HG02840 (cell line): Measurements from ENCODE around the gene PDZD4.

Source experiments
- ATAC-seq: cut with Tn5 transposase; IDR thresholded peaks from one replicate; pipeline ENCODE4 v1.9.1; 2021; ENCODE audit warnings: mild to moderate bottlenecking, moderate library complexity, moderate number of reproducible peaks; ENCODE audit not compliant: unreplicated experiment, low FRiP score

Gene PDZD4

DNA sequence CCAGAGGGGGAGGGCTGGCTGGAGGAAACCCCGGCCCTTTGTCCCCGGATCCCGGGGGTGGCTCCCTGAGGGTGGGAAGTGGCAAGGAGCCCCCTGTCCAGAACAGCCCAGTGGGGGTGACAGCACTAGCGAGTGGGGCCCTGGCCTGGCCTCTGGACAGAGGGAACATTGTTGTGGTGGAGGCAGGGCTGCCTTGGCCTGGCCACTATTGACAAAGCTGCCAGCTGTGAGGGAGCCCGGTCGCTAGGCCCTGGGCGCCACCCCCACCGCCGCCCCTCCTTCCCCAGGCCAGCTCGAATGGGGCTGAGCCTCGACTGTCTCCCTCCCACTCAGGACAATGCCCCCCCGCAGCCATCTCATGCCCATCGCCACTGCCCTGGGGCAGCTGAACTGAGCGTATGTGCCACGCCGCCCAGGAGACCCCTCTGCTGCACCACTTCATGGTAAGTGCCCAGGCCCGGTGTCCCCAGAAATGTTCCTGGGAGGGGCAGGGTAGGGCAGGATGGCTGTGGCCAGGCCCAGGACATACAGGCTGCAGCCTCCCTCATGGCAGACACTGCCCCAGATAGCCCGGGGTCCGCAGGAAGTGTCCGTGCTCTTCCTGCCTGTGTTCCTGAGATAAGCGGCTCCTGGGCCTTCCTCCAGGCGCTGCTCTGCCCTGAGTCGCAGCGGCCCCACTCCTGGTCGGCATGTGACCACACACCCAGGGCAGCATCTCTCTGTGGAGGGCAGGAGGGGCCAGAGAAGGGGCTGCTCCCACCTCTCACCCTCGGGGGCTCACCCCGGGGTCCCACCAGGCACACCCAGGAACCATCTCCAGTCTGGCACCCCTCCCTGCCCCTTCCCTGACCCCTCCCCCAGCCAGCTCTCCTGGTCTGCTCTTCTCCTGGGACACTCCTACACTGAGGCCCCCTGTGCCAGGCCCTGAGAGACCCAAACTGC is 64.9 kb downstream of the PDZD4 start:
- no peak for ATAC-seq

DNA sequence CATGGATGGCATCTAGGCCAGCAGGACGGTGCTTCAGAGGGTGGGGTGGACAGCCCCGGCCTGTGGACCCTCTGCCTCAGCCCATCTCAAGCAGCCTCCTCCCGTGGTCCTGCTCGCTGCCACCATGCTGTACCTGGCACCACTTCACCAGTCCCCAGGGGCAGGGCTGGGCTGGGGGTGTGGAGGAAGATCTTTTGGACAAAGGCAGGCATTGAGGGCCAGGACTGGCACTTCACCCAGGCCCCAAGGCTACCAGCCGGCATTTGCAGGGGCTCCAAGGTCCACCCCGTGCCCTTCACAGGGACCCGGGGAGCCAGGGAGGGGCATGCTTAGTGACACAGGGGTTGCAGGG is 65.6 kb downstream of the PDZD4 start:
- no peak for ATAC-seq

DNA sequence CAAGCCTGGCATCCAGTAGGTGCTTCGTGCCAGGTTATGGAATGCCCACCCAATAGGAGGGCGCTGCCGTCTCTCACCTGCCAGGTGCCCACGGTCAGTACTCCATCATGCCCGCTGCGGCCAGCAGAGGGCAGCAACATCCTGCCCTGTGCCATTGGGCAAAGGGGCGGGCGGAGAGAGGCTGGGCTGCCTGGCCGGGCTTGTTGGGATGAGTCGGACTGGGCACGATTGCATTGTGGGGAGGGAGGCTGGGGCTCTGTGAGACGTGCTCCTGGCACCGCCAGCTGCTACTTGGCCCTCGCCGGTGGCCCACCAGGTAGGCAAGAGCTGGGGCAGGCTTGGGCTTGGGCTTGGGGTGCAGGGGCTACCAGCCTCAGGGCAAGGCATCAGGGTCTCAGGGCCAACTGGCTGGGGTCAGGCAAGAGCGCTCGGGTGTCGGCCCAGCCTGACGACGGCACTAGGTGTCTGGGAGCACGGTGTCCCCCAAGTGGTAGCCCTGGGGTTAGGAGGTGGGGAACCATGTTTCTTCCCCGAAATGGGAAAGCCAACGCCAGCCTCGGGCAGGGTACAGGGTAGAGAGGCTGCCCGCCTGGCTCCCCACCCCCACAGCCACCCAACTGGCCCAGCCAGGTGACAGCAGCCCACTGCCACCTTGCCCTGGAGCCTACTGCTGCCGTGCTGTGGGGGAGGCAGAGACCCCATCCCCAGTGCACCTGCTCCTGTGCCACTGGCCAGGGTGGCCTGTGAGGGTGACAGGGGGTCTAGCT is 66.2 kb downstream of the PDZD4 start, which contains the start of gene PLXNB3:
Gene PLXNB3 (plus strand): TSS at position 261 of the 767 bp plus-strand sequence. CDS start 1,287 bp downstream, outside the sequence.
- ATAC-seq: no peak

DNA sequence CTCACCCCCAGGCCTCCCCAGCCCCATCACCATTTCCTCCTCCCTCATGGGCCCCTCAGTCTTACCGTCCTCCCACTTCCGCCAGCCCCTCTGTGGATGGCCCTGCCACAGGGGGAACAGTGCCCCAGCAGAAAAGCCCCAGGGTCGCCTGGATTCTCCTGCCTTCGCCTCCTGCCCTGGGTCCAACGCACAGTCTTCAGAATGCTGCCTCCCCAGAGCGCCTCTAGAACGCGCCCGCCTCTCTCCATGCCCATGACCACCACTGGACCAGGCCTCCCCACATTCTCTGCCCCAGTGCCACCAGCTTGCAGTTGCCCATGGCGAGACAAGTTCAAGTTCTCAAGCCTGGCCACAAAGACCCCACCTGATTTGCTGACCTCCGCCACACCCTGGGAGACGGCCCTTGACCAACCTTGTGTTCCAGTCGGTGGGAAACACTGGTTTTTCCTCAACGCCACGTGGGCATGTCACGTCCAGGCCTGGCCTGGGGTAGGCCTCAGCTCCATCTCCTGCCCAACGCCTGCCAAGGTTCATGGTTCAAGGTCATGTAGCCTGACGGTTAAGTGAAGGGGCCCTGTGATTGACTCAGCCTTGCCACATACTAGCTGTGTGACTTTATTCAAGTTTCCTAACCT is 66.9 kb downstream of the PDZD4 start:
- no peak for ATAC-seq

DNA sequence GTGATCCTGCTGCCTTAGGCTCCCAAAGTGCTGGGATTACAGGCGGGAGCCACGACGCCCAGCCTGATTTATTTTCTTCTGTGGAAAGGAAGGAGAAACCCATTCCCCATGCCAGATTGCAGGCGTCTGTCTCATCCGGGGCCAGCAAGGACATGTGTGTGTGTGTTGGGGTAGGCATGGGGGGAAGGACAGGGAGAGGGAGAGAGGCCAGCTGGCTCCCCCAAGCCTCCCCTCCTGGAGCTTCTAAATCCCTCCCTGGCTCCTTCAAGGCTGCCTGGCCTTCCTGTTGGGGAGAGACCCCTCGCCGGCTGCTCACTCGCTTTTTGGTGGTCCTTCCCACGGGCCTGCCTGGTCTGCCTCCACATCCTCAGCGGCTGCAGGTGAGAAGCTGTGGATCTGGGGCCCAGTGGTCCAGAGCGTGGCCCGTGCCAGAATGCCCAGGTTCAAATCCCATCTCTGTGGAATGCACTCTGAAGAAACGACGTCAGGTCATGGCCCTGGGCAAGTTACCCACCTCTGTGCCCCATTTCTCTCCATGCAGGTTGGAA is 67.6 kb downstream of the PDZD4 start:
- ATAC-seq: no peak

DNA sequence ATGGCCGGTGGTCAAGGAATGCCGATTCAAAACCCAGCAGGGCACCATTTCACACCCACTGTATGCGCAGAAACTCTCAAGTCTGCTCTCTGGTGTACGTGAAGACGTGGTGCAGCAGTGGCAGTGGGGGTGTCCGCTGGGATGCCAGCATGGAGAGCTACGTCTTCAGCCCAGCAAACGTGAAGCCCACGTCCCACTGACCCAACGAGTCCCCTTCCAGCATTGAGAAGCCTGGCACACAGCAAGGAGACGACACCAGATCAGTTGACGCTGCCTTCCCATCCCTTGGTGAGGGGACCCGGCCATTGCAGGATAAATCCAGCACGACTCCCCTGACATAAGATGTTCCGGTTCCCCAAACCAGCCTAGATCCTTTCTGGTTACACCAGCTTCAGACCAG is 68.5 kb downstream of the PDZD4 start:
- ATAC-seq: no peak

DNA sequence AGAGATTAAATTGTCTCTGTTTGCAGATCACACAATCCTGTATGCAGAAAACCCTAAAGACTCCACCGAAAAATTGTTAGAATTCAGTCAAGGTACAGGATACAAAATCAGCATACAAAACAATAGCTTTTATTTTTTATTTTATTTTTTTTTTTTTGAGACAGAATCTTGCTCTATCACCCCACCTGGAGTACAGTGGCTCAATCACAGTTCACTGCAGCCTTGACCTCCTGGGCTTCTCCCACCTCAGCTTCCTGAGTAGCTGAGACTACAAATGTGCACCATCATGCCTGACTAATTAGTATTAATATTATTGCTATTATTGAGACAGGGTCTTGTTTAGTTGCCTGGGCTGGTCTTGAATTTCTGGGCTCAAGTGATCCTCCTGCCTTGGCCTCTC is 75.2 kb downstream of the PDZD4 start:
- ATAC-seq: no peak
